Suprapubic skin (tissue), 4 donors: ENCODE data around the gene RPL31. TPM values are rescaled to one million over a fixed set of nuclear protein-coding genes. Genes with fewer than 3 reads are reported as not detected.

ENCODE experiments used
- DNase-seq, 2 donors: peaks; one replicate each; pipeline ENCODE4 v3.0.0-alpha.2; 2019; ENCODE audit warnings: low spot score in 2 of 2
- H3K27ac ChIP-seq: fragments of 200-600 bp; sonication (generic); one replicate; pipeline ENCODE4 v1.5.1; 2019
- H3K27me3 ChIP-seq: fragments of 200-600 bp; sonication (generic); one replicate; pipeline ENCODE4 v1.5.1; 2019
- H3K36me3 ChIP-seq: fragments of 200-600 bp; sonication (generic); one replicate; pipeline ENCODE4 v1.5.1; 2019
- H3K4me1 ChIP-seq: fragments of 200-600 bp; sonication (generic); one replicate; pipeline ENCODE4 v1.5.1; 2019
- H3K4me3 ChIP-seq: fragments of 200-600 bp; sonication (generic); one replicate; pipeline ENCODE4 v1.5.1; 2019; ENCODE audit warnings: mild to moderate bottlenecking
- H3K9me3 ChIP-seq: fragments of 200-600 bp; sonication (generic); one replicate; pipeline ENCODE4 v1.5.1; 2019
- EP300 ChIP-seq: sonication (generic); formaldehyde crosslinking; IDR thresholded peaks from one replicate; pipeline ENCODE4 v1.6.1; 2017; ENCODE audit warnings: antibody characterized with exemption
- POLR2A ChIP-seq, 2 donors: fragments of 450-650 bp; IDR thresholded peaks; one replicate each; pipeline ENCODE4 v1.6.1; 2017; ENCODE audit warnings: antibody characterized with exemption in 2 of 2, mild to moderate bottlenecking in 2 of 2, moderate library complexity in 2 of 2
- POLR2AphosphoS5 ChIP-seq, 3 donors: sonication (generic); formaldehyde crosslinking; IDR thresholded peaks; one replicate each; pipeline ENCODE4 v1.6.1; 2017; ENCODE audit warnings: antibody characterized with exemption in 3 of 3
- WGBS: methylation state at CpG from one replicate; pipeline ENCODE4 v1.1.5; 2018; 5-methylcytosine and 5-hydroxymethylcytosine counted together
- total RNA-seq, 4 donors: library from RNA; depleted of rRNA; stranded (reverse); fragments of >200 nt; gene quantifications; one replicate each; pipeline ENCODE4 v1.1.0, GENCODE V29; 2016
- TF ChIP-seq, protein P1 (sequence below), 2 donors: fragments of 200-600 bp in 1 of 2; fragments of 450-650 bp in 1 of 2; sonication (generic) in 1 of 2; IDR thresholded peaks; one replicate each; pipeline ENCODE4 v1.5.1; 2016 to 2019; ENCODE audit warnings: antibody characterized with exemption in 2 of 2, mild to moderate bottlenecking in 1 of 2, moderate library complexity in 1 of 2

Gene RPL31
- total RNA-seq, 4 donors from 2014 or later: 1,149 to 1,835 (median 1,682) TPM

DNA sequence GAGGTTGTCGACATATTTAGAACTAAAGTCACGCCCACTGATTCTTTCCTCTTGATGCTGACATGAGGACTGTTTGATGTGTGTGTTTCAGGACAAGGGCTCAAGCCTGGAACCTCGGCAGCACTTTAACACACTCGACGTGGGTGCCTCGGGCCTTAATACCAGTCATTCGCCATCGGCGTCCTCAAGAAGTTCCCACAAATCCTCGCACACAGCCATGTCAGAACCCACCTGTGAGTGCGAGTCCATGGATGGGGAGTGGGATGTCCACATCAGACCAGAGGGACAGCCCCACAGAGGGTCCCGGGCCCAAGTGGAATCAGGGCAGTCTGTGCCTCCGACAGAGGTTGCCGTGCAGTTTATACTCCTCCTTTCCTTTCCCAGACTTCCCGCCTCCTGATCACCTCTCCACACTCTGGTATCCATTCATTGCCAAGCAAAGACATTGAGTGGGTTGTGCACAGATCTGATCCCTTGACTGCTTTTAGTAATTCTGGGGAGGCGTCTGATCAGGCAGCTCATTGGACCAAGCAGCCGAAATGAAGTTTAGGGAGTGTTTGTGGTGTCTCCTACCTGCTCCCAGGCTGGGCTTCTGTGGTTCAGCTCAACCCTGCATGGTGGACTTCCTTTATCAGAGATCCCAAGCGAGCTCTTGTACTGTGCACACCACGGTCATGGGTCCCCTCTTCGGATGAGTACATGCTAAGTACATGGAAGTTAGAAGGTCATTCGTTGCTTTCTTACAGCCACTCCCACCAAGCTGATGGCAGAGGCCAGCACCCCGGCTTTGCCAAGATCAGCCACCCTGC is 27.2 kb upstream of the RPL31 start:
- no peak for DNase-seq
- TF ChIP-seq POLR2A (IDR thresholded peaks at IDR 0.05) (no peak), POLR2AphosphoS5 (IDR thresholded peaks at IDR 0.05) (no peak), EP300 (no peak)
- TF ChIP-seq, protein P1, sequence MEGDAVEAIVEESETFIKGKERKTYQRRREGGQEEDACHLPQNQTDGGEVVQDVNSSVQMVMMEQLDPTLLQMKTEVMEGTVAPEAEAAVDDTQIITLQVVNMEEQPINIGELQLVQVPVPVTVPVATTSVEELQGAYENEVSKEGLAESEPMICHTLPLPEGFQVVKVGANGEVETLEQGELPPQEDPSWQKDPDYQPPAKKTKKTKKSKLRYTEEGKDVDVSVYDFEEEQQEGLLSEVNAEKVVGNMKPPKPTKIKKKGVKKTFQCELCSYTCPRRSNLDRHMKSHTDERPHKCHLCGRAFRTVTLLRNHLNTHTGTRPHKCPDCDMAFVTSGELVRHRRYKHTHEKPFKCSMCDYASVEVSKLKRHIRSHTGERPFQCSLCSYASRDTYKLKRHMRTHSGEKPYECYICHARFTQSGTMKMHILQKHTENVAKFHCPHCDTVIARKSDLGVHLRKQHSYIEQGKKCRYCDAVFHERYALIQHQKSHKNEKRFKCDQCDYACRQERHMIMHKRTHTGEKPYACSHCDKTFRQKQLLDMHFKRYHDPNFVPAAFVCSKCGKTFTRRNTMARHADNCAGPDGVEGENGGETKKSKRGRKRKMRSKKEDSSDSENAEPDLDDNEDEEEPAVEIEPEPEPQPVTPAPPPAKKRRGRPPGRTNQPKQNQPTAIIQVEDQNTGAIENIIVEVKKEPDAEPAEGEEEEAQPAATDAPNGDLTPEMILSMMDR (IDR thresholded peaks at IDR 0.05): no peak
- Histone ChIP-seq H3K4me1 (no peaks in the 10 kb centered on the region), H3K27ac (no peak overlapping the region), H3K36me3 (peaks cover 53% of the 10 kb centered on the region), H3K9me3 (no peaks in the 10 kb centered on the region), H3K4me3 (no peak overlapping the region), H3K27me3 (no peaks in the 10 kb centered on the region)
- 94% methylated on average over 22 of the region's 22 CpGs for WGBS

DNA sequence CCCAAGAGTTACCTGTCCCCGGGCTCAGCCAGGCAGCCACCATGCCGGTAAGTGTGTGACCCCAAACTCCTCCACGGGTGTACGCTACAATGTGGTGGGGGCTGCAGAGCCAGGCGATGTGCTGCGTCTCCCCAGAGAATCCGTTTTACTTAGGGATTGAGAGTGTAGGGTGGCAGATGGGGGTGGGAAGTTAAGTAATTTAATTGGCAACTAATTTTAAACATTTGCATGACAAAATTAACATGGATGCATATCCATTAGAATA is 26.6 kb upstream of the RPL31 start:
- no peak overlapping the region for H3K4me3 ChIP-seq
- H3K27ac ChIP-seq: no peak overlapping the region
- H3K9me3 ChIP-seq: no peaks in the 10 kb centered on the region
- H3K27me3 ChIP-seq: no peaks in the 10 kb centered on the region
- DNase-seq: peak in 1 of 2 donors; percentile 51
- 85% methylated on average over 7 of the region's 7 CpGs for WGBS
- TF ChIP-seq EP300: no peak
- TF ChIP-seq POLR2AphosphoS5 (IDR thresholded peaks at IDR 0.05): no peak
- TF ChIP-seq, protein P1 (IDR thresholded peaks at IDR 0.05): no peak
- no peak for TF ChIP-seq POLR2A (IDR thresholded peaks at IDR 0.05)
- H3K4me1 ChIP-seq: no peaks in the 10 kb centered on the region
- peaks cover 51% of the 10 kb centered on the region for H3K36me3 ChIP-seq

DNA sequence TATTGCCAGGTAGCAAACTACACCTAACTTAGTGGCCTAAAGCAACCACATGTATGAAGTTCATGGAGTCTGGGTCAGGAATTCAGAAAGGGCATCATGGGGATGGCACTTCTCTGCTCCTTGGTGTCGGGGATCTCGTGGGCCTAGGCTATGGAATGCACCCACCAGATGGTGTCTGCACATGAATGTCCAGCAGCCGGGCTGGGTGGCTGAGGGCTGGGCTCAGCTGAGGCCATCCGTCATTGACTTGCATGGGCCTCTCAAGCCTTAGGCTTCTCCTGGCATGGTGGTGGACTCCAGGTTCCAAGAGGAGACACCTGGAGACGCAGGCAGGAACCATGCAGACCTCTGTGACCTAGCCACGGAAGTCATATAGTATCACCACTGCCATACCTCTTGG is 26.0 kb upstream of the RPL31 start:
- TF ChIP-seq EP300: no peak
- TF ChIP-seq POLR2A (IDR thresholded peaks at IDR 0.05): no peak
- TF ChIP-seq POLR2AphosphoS5 (IDR thresholded peaks at IDR 0.05): no peak
- TF ChIP-seq, protein P1 (IDR thresholded peaks at IDR 0.05): no peak
- H3K4me1 ChIP-seq: no peaks in the 10 kb centered on the region
- no peak for DNase-seq
- H3K27ac ChIP-seq: no peak overlapping the region
- no peak overlapping the region for H3K4me3 ChIP-seq
- H3K27me3 ChIP-seq: no peaks in the 10 kb centered on the region
- no CpG with 5 or more reads among the region's 6 CpGs for WGBS
- no peaks in the 10 kb centered on the region for H3K9me3 ChIP-seq
- peaks cover 46% of the 10 kb centered on the region for H3K36me3 ChIP-seq

DNA sequence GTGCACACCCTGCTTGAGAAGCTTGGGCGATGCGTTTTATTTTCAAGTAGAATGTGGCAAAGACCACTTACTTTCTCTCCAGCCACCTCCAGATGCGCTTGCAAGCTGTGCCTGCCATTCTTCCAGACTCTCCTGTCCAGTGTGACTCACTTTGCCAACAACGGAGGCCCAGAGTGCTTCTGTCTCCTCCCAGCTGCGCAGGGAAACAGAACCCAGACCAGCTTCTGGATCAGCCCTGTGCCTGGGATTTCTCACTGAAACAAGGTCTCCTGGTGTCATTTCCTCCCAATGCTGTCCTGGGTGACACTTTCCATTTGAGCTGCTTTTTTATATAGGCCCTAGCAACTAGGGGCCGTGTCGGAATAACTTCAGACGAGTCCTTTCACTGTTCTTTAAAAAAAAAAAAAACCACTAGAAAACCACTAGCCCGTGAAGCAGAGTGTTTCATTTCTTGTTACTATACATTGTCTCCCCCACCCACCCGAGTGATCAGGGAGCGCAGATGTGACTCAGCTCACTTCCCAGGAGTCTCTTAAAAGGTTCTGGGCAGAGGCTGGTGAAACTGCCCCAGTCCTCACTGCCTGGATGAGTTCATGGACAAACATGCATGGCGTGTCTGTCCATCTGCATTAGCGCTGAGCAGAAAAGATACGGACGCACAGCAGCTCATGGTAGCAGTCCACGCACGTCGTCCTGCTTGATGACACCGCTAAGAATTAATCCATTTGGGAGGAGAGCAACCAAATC is 25.3 kb upstream of the RPL31 start:
- TF ChIP-seq, protein P1 (IDR thresholded peaks at IDR 0.05): no peak
- TF ChIP-seq POLR2A (IDR thresholded peaks at IDR 0.05) (no peak), POLR2AphosphoS5 (IDR thresholded peaks at IDR 0.05) (no peak), EP300 (no peak)
- Histone ChIP-seq H3K4me3 (no peak overlapping the region), H3K36me3 (peaks cover 38% of the 10 kb centered on the region), H3K27ac (no peak overlapping the region), H3K9me3 (no peaks in the 10 kb centered on the region), H3K27me3 (no peaks in the 10 kb centered on the region), H3K4me1 (no peaks in the 10 kb centered on the region)
- 85% methylated on average over 19 of the region's 19 CpGs for WGBS
- no peak for DNase-seq

DNA sequence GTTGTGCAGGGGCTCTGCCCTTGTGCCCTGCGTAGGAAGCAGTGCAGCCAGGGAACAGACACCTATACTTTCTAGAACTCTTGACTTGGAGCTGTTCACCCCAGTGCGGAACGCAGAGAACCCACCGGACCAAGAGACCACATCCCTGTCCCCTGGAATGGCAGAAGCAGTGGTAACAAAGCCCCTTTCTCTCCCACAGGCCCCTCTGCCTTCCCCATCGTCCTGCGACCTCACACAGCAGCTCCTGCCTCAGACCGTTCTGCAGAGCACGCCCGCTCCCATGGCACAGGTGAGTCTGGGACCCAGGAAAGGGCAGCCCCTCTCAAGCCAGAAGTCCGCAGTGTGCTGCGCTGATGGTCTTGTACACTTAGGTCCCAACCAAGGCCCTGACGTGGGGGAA is 24.6 kb upstream of the RPL31 start:
- Histone ChIP-seq H3K4me1 (no peaks in the 10 kb centered on the region), H3K36me3 (peaks cover 38% of the 10 kb centered on the region), H3K27ac (no peak overlapping the region), H3K27me3 (no peaks in the 10 kb centered on the region), H3K9me3 (no peaks in the 10 kb centered on the region), H3K4me3 (no peak overlapping the region)
- DNase-seq: no peak
- TF ChIP-seq POLR2A (IDR thresholded peaks at IDR 0.05) (no peak), EP300 (no peak), POLR2AphosphoS5 (IDR thresholded peaks at IDR 0.05) (no peak)
- TF ChIP-seq, protein P1 (IDR thresholded peaks at IDR 0.05): no peak
- 89% methylated on average over 7 of the region's 12 CpGs for WGBS
